CD14-positive monocyte (primary cell): ENCODE data around the gene ACSL3. TPM values are rescaled to one million over a fixed set of nuclear protein-coding genes. Genes with fewer than 3 reads are reported as not detected.

ENCODE experiments used
- DNase-seq, 3 donors: peaks; one replicate each; pipeline ENCODE4 v3.0.0-alpha.2; 2011 to 2022
- H2AFZ ChIP-seq: 2 replicates; pipeline ENCODE4 v1.6.0; 2012; ENCODE audit warnings: mild to moderate bottlenecking, low read depth, low read length, inconsistent platforms; ENCODE audit not compliant: insufficient read depth, poor library complexity, severe bottlenecking
- H3K27ac ChIP-seq, 2 donors: 1 replicate in 1 of 2; 2 replicates in 1 of 2; pipeline ENCODE4 v1.5.1; 2012 to 2013; ENCODE audit warnings: low read length in 2 of 2, control low read depth in 1 of 2, inconsistent platforms in 1 of 2, low read depth in 1 of 2, mild to moderate bottlenecking in 1 of 2
- H3K27me3 ChIP-seq, 2 donors: one replicate each; pipeline versions ENCODE4 v1.6.0 to v1.6.1; 2011 to 2013; ENCODE audit warnings: low read length in 2 of 2; ENCODE audit not compliant: control insufficient read depth in 2 of 2, insufficient read depth in 2 of 2
- H3K36me3 ChIP-seq, 2 donors: replicated peaks in 1 of 2; 1 replicate in 1 of 2; 2 replicates in 1 of 2; pipeline versions ENCODE4 v1.5.1 to v1.6.1; 2012 to 2013; ENCODE audit warnings: low read length in 2 of 2, control low read depth in 1 of 2, inconsistent platforms in 1 of 2, mild to moderate bottlenecking in 1 of 2; ENCODE audit not compliant: insufficient read depth in 2 of 2, control insufficient read depth in 1 of 2
- H3K4me1 ChIP-seq, 2 donors: 1 replicate in 1 of 2; 2 replicates in 1 of 2; pipeline versions ENCODE4 v1.5.1 to v1.6.1; 2012 to 2013; ENCODE audit warnings: low read length in 2 of 2, control low read depth in 1 of 2, inconsistent platforms in 1 of 2, mild to moderate bottlenecking in 1 of 2, moderate library complexity in 1 of 2; ENCODE audit not compliant: insufficient read depth in 2 of 2, control insufficient read depth in 1 of 2
- H3K4me2 ChIP-seq: replicated peaks from 2 replicates; pipeline ENCODE3; 2012; ENCODE audit warnings: low read length, moderate library complexity, mild to moderate bottlenecking; ENCODE audit not compliant: poor library complexity, severe bottlenecking; ENCODE audit errors: extremely low read depth
- H3K4me3 ChIP-seq, 3 experiments: fragments of 200-600 bp in 1 of 3; sonication (generic) in 1 of 3; replicated peaks in 1 of 3; 1 replicate in 2 of 3; 2 replicates in 1 of 3; pipeline ENCODE4 v1.5.1; 2011 to 2013; ENCODE audit warnings: low read length in 3 of 3, mild to moderate bottlenecking in 3 of 3, control low read depth in 2 of 3, low read depth in 2 of 3, inconsistent platforms in 1 of 3, moderate library complexity in 1 of 3
- H3K79me2 ChIP-seq: 2 replicates; pipeline ENCODE4 v1.6.0; 2012; ENCODE audit warnings: mild to moderate bottlenecking, control low read depth, inconsistent platforms, low read length, moderate library complexity; ENCODE audit not compliant: insufficient read depth
- H3K9ac ChIP-seq: 2 replicates; pipeline ENCODE4 v1.6.0; 2017; ENCODE audit warnings: low read length, mild to moderate bottlenecking; ENCODE audit not compliant: insufficient read depth, poor library complexity, severe bottlenecking
- H3K9me3 ChIP-seq, 2 donors: replicated peaks in 1 of 2; 1 replicate in 1 of 2; 2 replicates in 1 of 2; pipeline versions ENCODE4 v1.5.1 to v1.6.1; 2012 to 2013; ENCODE audit warnings: low read length in 2 of 2, control low read depth in 1 of 2; ENCODE audit not compliant: control insufficient read depth in 1 of 2, insufficient read depth in 1 of 2
- H4K20me1 ChIP-seq: 2 replicates; pipeline ENCODE4 v1.6.0; 2012; ENCODE audit warnings: mild to moderate bottlenecking, low read length, control low read depth, moderate library complexity; ENCODE audit not compliant: insufficient read depth
- H3K27ac Mint-ChIP-seq, 7 donors: one replicate each; pipeline ENCODE4 v1.8.0; 2020; ENCODE audit warnings: mild to moderate bottlenecking in 7 of 7, mixed read lengths in 7 of 7, moderate library complexity in 6 of 7, inconsistent platforms in 2 of 7
- H3K27me3 Mint-ChIP-seq, 3 donors: one replicate each; pipeline ENCODE4 v1.8.0; 2021 to 2022; ENCODE audit warnings: low read depth in 3 of 3, mild to moderate bottlenecking in 3 of 3, mixed read lengths in 3 of 3, moderate library complexity in 3 of 3, inconsistent platforms in 1 of 3
- H3K36me3 Mint-ChIP-seq, 2 donors: one replicate each; pipeline ENCODE4 v1.8.0; 2020; ENCODE audit warnings: mixed read lengths in 2 of 2, inconsistent platforms in 1 of 2, mild to moderate bottlenecking in 1 of 2
- H3K4me1 Mint-ChIP-seq: one replicate; pipeline ENCODE4 v1.8.0; 2020; ENCODE audit warnings: mild to moderate bottlenecking, mixed read lengths
- H3K4me3 Mint-ChIP-seq, 2 donors: one replicate each; pipeline ENCODE4 v1.8.0; 2020; ENCODE audit warnings: mild to moderate bottlenecking in 2 of 2, mixed read lengths in 2 of 2, moderate library complexity in 1 of 2
- H3K9me3 Mint-ChIP-seq, 7 donors: one replicate each; pipeline ENCODE4 v1.8.0; 2020 to 2022; ENCODE audit warnings: mixed read lengths in 7 of 7, mild to moderate bottlenecking in 6 of 7, moderate library complexity in 6 of 7, inconsistent platforms in 2 of 7
- WGBS: methylation state at CpG from one replicate; pipeline ENCODE4 v1.1.5; 2013; ENCODE audit warnings: missing lambda C conversion rate; ENCODE audit not compliant: insufficient coverage; 5-methylcytosine and 5-hydroxymethylcytosine counted together
- intact Hi-C, 2 donors: fragments of 100-400 bp; cut with micrococcal nuclease; formaldehyde crosslinking; loops; one replicate each; pipeline versions ENCODE4 v1.15.0 to v1.15.1; 2023
- polyA plus RNA-seq, 3 donors: library from polyadenylated mRNA; depleted of rRNA in 1 of 3; unstranded in 2 of 3; stranded (reverse) in 1 of 3; fragments of 300-500 nt in 2 of 3; fragments of >200 nt in 1 of 3; fragmentation: Illumina TruSeq in 2 of 3; gene quantifications; 1 replicate in 2 of 3; 2 replicates in 1 of 3; pipeline ENCODE4 v1.2.3, GENCODE V29; 2012 to 2021
- TF ChIP-seq, protein P1 (sequence below): fragments of 200-600 bp; IDR thresholded peaks from one replicate; pipeline ENCODE4 v1.8.0; 2022; ENCODE audit warnings: antibody characterized with exemption, mild to moderate bottlenecking

The ACSL3 gene
- polyA plus RNA-seq, 3 donors: 8.8 to 24.4 (median 19.9) TPM

- peaks cover 16 to 40% of the 10 kb centered on the region in 2 donors for H3K36me3 Mint-ChIP-seq
- H3K9ac ChIP-seq: no peak overlapping the region
- H3K27ac ChIP-seq: peak overlapping the region in 1 of 2 donors; percentile 60
- intact Hi-C loops: no loop called here
- peaks cover 11% of the 10 kb centered on the region for H4K20me1 ChIP-seq
- H3K4me1 ChIP-seq: peaks cover 26 to 31% of the 10 kb centered on the region in 2 donors
- peak overlapping the region; percentile 78 to 89 (median 87) for H3K27ac Mint-ChIP-seq
- H3K4me1 Mint-ChIP-seq: peaks cover 38% of the 10 kb centered on the region
- H3K4me3 ChIP-seq: no peak overlapping the region
- no peaks in the 10 kb centered on the region for H3K27me3 ChIP-seq
- H3K27me3 Mint-ChIP-seq: peaks cover 0 to 5% (median 0%) of the 10 kb centered on the region in 3 donors
- peaks cover 2 to 13% of the 10 kb centered on the region in 2 donors for H3K36me3 ChIP-seq
- no peak overlapping the region for H2AFZ ChIP-seq
- peaks cover 58% of the 10 kb centered on the region for H3K79me2 ChIP-seq
- H3K4me2 ChIP-seq: peak overlapping the region; percentile 35
- H3K4me3 Mint-ChIP-seq: peak overlapping the region in 1 of 2 donors; percentile 30
- WGBS: no CpG with 5 or more reads among the region's 3 CpGs
- TF ChIP-seq, protein P1, sequence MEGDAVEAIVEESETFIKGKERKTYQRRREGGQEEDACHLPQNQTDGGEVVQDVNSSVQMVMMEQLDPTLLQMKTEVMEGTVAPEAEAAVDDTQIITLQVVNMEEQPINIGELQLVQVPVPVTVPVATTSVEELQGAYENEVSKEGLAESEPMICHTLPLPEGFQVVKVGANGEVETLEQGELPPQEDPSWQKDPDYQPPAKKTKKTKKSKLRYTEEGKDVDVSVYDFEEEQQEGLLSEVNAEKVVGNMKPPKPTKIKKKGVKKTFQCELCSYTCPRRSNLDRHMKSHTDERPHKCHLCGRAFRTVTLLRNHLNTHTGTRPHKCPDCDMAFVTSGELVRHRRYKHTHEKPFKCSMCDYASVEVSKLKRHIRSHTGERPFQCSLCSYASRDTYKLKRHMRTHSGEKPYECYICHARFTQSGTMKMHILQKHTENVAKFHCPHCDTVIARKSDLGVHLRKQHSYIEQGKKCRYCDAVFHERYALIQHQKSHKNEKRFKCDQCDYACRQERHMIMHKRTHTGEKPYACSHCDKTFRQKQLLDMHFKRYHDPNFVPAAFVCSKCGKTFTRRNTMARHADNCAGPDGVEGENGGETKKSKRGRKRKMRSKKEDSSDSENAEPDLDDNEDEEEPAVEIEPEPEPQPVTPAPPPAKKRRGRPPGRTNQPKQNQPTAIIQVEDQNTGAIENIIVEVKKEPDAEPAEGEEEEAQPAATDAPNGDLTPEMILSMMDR: no peak
- no peaks in the 10 kb centered on the region for H3K9me3 ChIP-seq
- DNase-seq: peak; percentile 18 to 54 (median 39)
- H3K9me3 Mint-ChIP-seq: no peaks in the 10 kb centered on the region
Measured at GRCh38 chr2:222897898-222898297, 37.1 kb downstream of the ACSL3 start.

- 84% methylated on average over 5 of the region's 17 CpGs for WGBS
- no peak for DNase-seq
- no peak overlapping the region for H3K27ac ChIP-seq
- no peak overlapping the region for H2AFZ ChIP-seq
- H4K20me1 ChIP-seq: peaks cover 8% of the 10 kb centered on the region
- H3K36me3 ChIP-seq: peaks cover 2 to 17% of the 10 kb centered on the region in 2 donors
- intact Hi-C loops: loop anchor here in 1 of 2 donors (5.0 kb wide), 2 partner anchors 37 to 207 kb away; partner anchors contain the start of gene ACSL3
- no peak overlapping the region for H3K4me2 ChIP-seq
- H3K27me3 ChIP-seq: no peaks in the 10 kb centered on the region
- H3K4me1 ChIP-seq: peaks cover 16 to 20% of the 10 kb centered on the region in 2 donors
- TF ChIP-seq, protein P1: no peak
- H3K9me3 ChIP-seq: no peaks in the 10 kb centered on the region
- Mint-ChIP-seq H3K4me1 (peaks cover 23% of the 10 kb centered on the region), H3K9me3 (no peaks in the 10 kb centered on the region), H3K27ac (no peak overlapping the region), H3K27me3 (peaks cover 0 to 5% (median 0%) of the 10 kb centered on the region in 3 donors), H3K36me3 (peaks cover 16 to 31% of the 10 kb centered on the region in 2 donors), H3K4me3 (no peak overlapping the region)
- peaks cover 44% of the 10 kb centered on the region for H3K79me2 ChIP-seq
- H3K4me3 ChIP-seq: no peak overlapping the region
- H3K9ac ChIP-seq: no peak overlapping the region
Measured at GRCh38 chr2:222899413-222900181, 38.8 kb downstream of the ACSL3 start.
